H9 (cell line): Measurements from ENCODE around the gene GCK. TPM values are rescaled to one million over a fixed set of nuclear protein-coding genes. Genes with fewer than 3 reads are reported as not detected.

ENCODE experiments used
- DNase-seq: peaks from one replicate; pipeline ENCODE4 v3.0.0-alpha.2; 2017
- H2AFZ ChIP-seq: one replicate; pipeline ENCODE4 v1.6.1; 2013; ENCODE audit warnings: mild to moderate bottlenecking, low read length, control low read depth, moderate library complexity
- H2AK5ac ChIP-seq: 2 replicates; pipeline ENCODE4 v1.6.1; 2013; ENCODE audit warnings: low read length, control low read depth, mixed read lengths; ENCODE audit not compliant: insufficient read length
- H2BK120ac ChIP-seq: one replicate; pipeline ENCODE4 v1.6.1; 2013; ENCODE audit warnings: low read depth, mild to moderate bottlenecking, low read length, control low read depth, inconsistent platforms; ENCODE audit not compliant: poor library complexity, severe bottlenecking
- H2BK12ac ChIP-seq: 2 replicates; pipeline ENCODE4 v1.6.1; 2013; ENCODE audit warnings: low read length, control low read depth, mixed read lengths, low read depth; ENCODE audit not compliant: insufficient read length
- H2BK15ac ChIP-seq: 2 replicates; pipeline ENCODE4 v1.6.1; 2013; ENCODE audit warnings: low read depth, low read length, control low read depth
- H2BK20ac ChIP-seq: one replicate; pipeline ENCODE4 v1.6.1; 2013; ENCODE audit warnings: low read depth, mild to moderate bottlenecking, low read length, control low read depth, inconsistent platforms; ENCODE audit not compliant: poor library complexity, severe bottlenecking
- H2BK5ac ChIP-seq: 2 replicates; pipeline ENCODE4 v1.6.1; 2013; ENCODE audit warnings: low read length, control low read depth, mixed read lengths; ENCODE audit not compliant: insufficient read length
- H3K14ac ChIP-seq: 2 replicates; pipeline ENCODE4 v1.6.1; 2013; ENCODE audit warnings: low read length, control low read depth; ENCODE audit not compliant: insufficient read depth
- H3K18ac ChIP-seq: 2 replicates; pipeline ENCODE4 v1.6.1; 2013; ENCODE audit warnings: low read depth, mild to moderate bottlenecking, mixed read lengths, low read length, control low read depth; ENCODE audit not compliant: insufficient read length
- H3K23ac ChIP-seq: 2 replicates; pipeline ENCODE4 v1.6.1; 2013; ENCODE audit warnings: low read length, control low read depth, mixed read lengths, low read depth; ENCODE audit not compliant: insufficient read length
- H3K23me2 ChIP-seq: 2 replicates; pipeline ENCODE4 v1.6.1; 2013; ENCODE audit warnings: low read depth, mild to moderate bottlenecking, mixed read lengths, low read length, control low read depth; ENCODE audit not compliant: insufficient read length, poor library complexity, severe bottlenecking
- H3K27ac ChIP-seq: 2 replicates; pipeline ENCODE4 v1.5.1; 2013; ENCODE audit warnings: low read length, control low read depth, mixed read lengths, low read depth; ENCODE audit not compliant: insufficient read length
- H3K27me3 ChIP-seq: 2 replicates; pipeline ENCODE4 v1.6.1; 2013; ENCODE audit warnings: low read length, control low read depth, inconsistent platforms; ENCODE audit not compliant: insufficient read depth
- H3K4ac ChIP-seq: 2 replicates; pipeline ENCODE4 v1.6.1; 2013; ENCODE audit warnings: low read depth, mild to moderate bottlenecking, control low read depth, inconsistent platforms, low read length, moderate library complexity
- H3K4me1 ChIP-seq: 2 replicates; pipeline ENCODE4 v1.6.1; 2013; ENCODE audit warnings: low read length, control low read depth, inconsistent platforms; ENCODE audit not compliant: insufficient read depth
- H3K4me2 ChIP-seq: 2 replicates; pipeline ENCODE4 v1.6.1; 2013; ENCODE audit warnings: low read length, control low read depth, mixed read lengths; ENCODE audit not compliant: insufficient read length, insufficient read depth
- H3K56ac ChIP-seq: 2 replicates; pipeline ENCODE4 v1.6.1; 2013; ENCODE audit warnings: low read depth, mild to moderate bottlenecking, mixed read lengths, low read length, control low read depth; ENCODE audit not compliant: insufficient read length
- H3K79me1 ChIP-seq: 2 replicates; pipeline ENCODE4 v1.6.1; 2013; ENCODE audit warnings: low read depth, mild to moderate bottlenecking, moderate library complexity, low read length, control low read depth, inconsistent platforms; ENCODE audit not compliant: insufficient read depth, poor library complexity, severe bottlenecking
- H3K79me2 ChIP-seq: 2 replicates; pipeline ENCODE4 v1.6.1; 2013; ENCODE audit warnings: low read length, control low read depth, inconsistent platforms; ENCODE audit not compliant: insufficient read depth
- H3K9ac ChIP-seq: 2 replicates; pipeline ENCODE4 v1.6.1; 2013; ENCODE audit warnings: low read length, control low read depth, mixed read lengths; ENCODE audit not compliant: insufficient read length; ENCODE audit errors: extremely low read depth
- H3K9me3 ChIP-seq: one replicate; pipeline ENCODE4 v1.6.1; 2013; ENCODE audit warnings: low read depth, low read length, inconsistent platforms; ENCODE audit not compliant: control insufficient read depth
- H3T11ph ChIP-seq: one replicate; pipeline ENCODE4 v1.6.1; 2013; ENCODE audit warnings: mild to moderate bottlenecking, low read length, control low read depth, inconsistent platforms
- H4K20me1 ChIP-seq: one replicate; pipeline ENCODE4 v1.6.1; 2013; ENCODE audit not compliant: control insufficient read depth, insufficient read length, insufficient read depth
- H4K5ac ChIP-seq: 2 replicates; pipeline ENCODE4 v1.6.1; 2013; ENCODE audit warnings: low read depth, mild to moderate bottlenecking, mixed read lengths, low read length, control low read depth; ENCODE audit not compliant: insufficient read length
- H4K8ac ChIP-seq: replicated peaks from 2 replicates; pipeline ENCODE4 v1.6.1; 2013; ENCODE audit warnings: low read length, control low read depth, mixed read lengths, low read depth; ENCODE audit not compliant: insufficient read length
- H4K91ac ChIP-seq: 2 replicates; pipeline ENCODE4 v1.6.1; 2013; ENCODE audit warnings: low read depth, mild to moderate bottlenecking, moderate library complexity, mixed read lengths, low read length, control low read depth; ENCODE audit not compliant: insufficient read length
- H3K27ac Mint-ChIP-seq, 3 experiments: 2 replicates in 2 of 3; 3 replicates in 1 of 3; pipeline ENCODE4 v1.8.0; 2020 to 2021; ENCODE audit warnings: mixed read lengths in 3 of 3, mild to moderate bottlenecking in 1 of 3, moderate library complexity in 1 of 3
- H3K27me3 Mint-ChIP-seq: 2 replicates; pipeline ENCODE4 v1.8.0; 2021; ENCODE audit warnings: low read depth, mild to moderate bottlenecking, moderate library complexity, mixed read lengths
- H3K36me3 Mint-ChIP-seq, 3 experiments: 2 replicates in 2 of 3; 3 replicates in 1 of 3; pipeline ENCODE4 v1.8.0; 2020 to 2021; ENCODE audit warnings: low read depth in 3 of 3, mixed read lengths in 3 of 3; ENCODE audit not compliant: insufficient read depth in 1 of 3
- H3K4me1 Mint-ChIP-seq, 2 experiments: 2 replicates each; pipeline ENCODE4 v1.8.0; 2020; ENCODE audit warnings: mixed read lengths in 2 of 2
- H3K4me3 Mint-ChIP-seq, 2 experiments: 2 replicates in 1 of 2; 3 replicates in 1 of 2; pipeline ENCODE4 v1.8.0; 2020 to 2021; ENCODE audit warnings: mild to moderate bottlenecking in 2 of 2, mixed read lengths in 2 of 2, moderate library complexity in 1 of 2
- H3K9me3 Mint-ChIP-seq, 2 experiments: 2 replicates in 1 of 2; 3 replicates in 1 of 2; pipeline ENCODE4 v1.8.0; 2020; ENCODE audit warnings: mild to moderate bottlenecking in 2 of 2, mixed read lengths in 2 of 2, moderate library complexity in 1 of 2
- WGBS: extraction: QIAGEN DNeasy Blood & Tissue Kit; methylation state at CpG from one replicate; pipeline ENCODE4 v1.1.7; 2013; ENCODE audit warnings: missing lambda C conversion rate, low lambda C conversion rate, mixed read lengths; ENCODE audit not compliant: insufficient read length; ENCODE audit errors: extremely low coverage; 5-methylcytosine and 5-hydroxymethylcytosine counted together
- total RNA-seq: library from RNA; stranded (reverse); gene quantifications from 2 replicates; pipeline ENCODE4 v1.2.1, GENCODE V29; 2021
- TF ChIP-seq, protein P1 (sequence below): fragments of 200-600 bp; sonication (generic); conservative IDR thresholded peaks from 3 replicates; pipeline ENCODE4 v1.8.0; 2021; ENCODE audit warnings: antibody characterized with exemption, mild to moderate bottlenecking

The GCK gene
- total RNA-seq, 1 experiment from 2014 or later: 0.98 TPM

DNA sequence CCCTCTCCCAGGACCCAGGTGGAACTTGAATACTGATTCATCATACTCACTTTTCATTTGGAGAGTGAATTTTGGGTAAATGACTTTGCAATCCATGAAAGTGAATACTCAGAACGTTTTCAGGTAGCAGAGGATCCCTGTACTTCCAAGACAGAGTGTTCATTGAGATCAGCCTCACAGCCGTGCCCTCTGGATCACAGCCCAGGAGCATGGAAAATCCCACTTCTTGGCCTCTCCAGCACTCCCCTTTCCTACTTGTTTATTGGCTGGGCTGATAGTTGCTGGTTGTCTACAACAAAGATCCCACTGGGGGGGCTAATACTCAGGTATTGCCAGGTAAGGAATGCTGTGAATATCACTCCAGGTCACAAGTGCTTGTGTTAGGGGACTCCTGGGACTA is 5.9 kb downstream of the GCK start:
- Histone ChIP-seq H4K20me1 (no peaks in the 10 kb centered on the region), H4K5ac (no peak overlapping the region), H3K27ac (no peak overlapping the region), H3K14ac (no peak overlapping the region), H3K18ac (no peak overlapping the region), H3K4me2 (no peak overlapping the region), H4K8ac (no peak overlapping the region), H3K9me3 (peaks cover 7% of the 10 kb centered on the region), H3K4ac (no peak overlapping the region), H3K4me1 (no peaks in the 10 kb centered on the region), H2BK12ac (no peak overlapping the region), H3K56ac (no peak overlapping the region), H2AFZ (no peak overlapping the region), H3K27me3 (no peaks in the 10 kb centered on the region), H3K23ac (no peak overlapping the region), H4K91ac (no peak overlapping the region), H3K9ac (no peak overlapping the region), H2BK120ac (no peak overlapping the region), H2AK5ac (no peak overlapping the region), H2BK20ac (no peak overlapping the region), H2BK15ac (no peak overlapping the region), H2BK5ac (no peak overlapping the region), H3K79me1 (no peaks in the 10 kb centered on the region), H3K79me2 (no peaks in the 10 kb centered on the region), H3T11ph (no peak overlapping the region), H3K23me2 (no peaks in the 10 kb centered on the region)
- no peak overlapping the region for H3K4me3 Mint-ChIP-seq
- peaks cover 11 to 12% of the 10 kb centered on the region in 2 experiments; a peak in 4 of 5 replicates for H3K9me3 Mint-ChIP-seq
- peaks cover 0 to 7% (median 2%) of the 10 kb centered on the region in 3 experiments; a peak in 2 of 7 replicates for H3K36me3 Mint-ChIP-seq
- peaks cover 18 to 24% of the 10 kb centered on the region in 2 experiments for H3K4me1 Mint-ChIP-seq
- no CpG with 5 or more reads among the region's 2 CpGs for WGBS
- peaks cover 17% of the 10 kb centered on the region for H3K27me3 Mint-ChIP-seq
- no peak for DNase-seq
- TF ChIP-seq, protein P1, sequence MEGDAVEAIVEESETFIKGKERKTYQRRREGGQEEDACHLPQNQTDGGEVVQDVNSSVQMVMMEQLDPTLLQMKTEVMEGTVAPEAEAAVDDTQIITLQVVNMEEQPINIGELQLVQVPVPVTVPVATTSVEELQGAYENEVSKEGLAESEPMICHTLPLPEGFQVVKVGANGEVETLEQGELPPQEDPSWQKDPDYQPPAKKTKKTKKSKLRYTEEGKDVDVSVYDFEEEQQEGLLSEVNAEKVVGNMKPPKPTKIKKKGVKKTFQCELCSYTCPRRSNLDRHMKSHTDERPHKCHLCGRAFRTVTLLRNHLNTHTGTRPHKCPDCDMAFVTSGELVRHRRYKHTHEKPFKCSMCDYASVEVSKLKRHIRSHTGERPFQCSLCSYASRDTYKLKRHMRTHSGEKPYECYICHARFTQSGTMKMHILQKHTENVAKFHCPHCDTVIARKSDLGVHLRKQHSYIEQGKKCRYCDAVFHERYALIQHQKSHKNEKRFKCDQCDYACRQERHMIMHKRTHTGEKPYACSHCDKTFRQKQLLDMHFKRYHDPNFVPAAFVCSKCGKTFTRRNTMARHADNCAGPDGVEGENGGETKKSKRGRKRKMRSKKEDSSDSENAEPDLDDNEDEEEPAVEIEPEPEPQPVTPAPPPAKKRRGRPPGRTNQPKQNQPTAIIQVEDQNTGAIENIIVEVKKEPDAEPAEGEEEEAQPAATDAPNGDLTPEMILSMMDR: 0 out of 3 replicates have a peak, but pooled peaks have one; percentile 18
- H3K27ac Mint-ChIP-seq: no peak overlapping the region
